Liver (tissue), 3 donors: ENCODE results near the gene SSPN.

Source experiments
- ATF3 ChIP-seq: IDR thresholded peaks from 2 replicates; pipeline ENCODE4 v1.6.1; 2016; ENCODE audit warnings: antibody characterized with exemption
- CTCF ChIP-seq: fragments of 150-350 bp; IDR thresholded peaks from 2 replicates; pipeline ENCODE4 v1.5.1; 2017; ENCODE audit warnings: improper control_type of control experiment, low read depth, low read length; ENCODE audit not compliant: missing input control
- MAX ChIP-seq: IDR thresholded peaks from 2 replicates; pipeline ENCODE4 v1.6.1; 2016; ENCODE audit warnings: antibody characterized with exemption
- RAD21 ChIP-seq, 2 donors: IDR thresholded peaks; 2 replicates each; pipeline ENCODE4 v1.6.1; 2016; ENCODE audit warnings: antibody characterized with exemption in 2 of 2, mild to moderate bottlenecking in 2 of 2
- REST ChIP-seq: IDR thresholded peaks from 2 replicates; pipeline ENCODE4 v1.6.1; 2016; ENCODE audit warnings: antibody characterized with exemption, mild to moderate bottlenecking
- RXRA ChIP-seq, 2 donors: IDR thresholded peaks; 2 replicates each; pipeline ENCODE4 v1.6.1; 2017 to 2018; ENCODE audit warnings: antibody characterized with exemption in 2 of 2, mild to moderate bottlenecking in 1 of 2
- TAF1 ChIP-seq: conservative IDR thresholded peaks from 2 replicates; pipeline ENCODE4 v1.6.1; 2016; ENCODE audit warnings: antibody characterized with exemption, mild to moderate bottlenecking
- YY1 ChIP-seq: IDR thresholded peaks from 2 replicates; pipeline ENCODE4 v1.6.1; 2016; ENCODE audit warnings: antibody characterized with exemption, mild to moderate bottlenecking
- donor health status: healthy.
- donor health status: healthy.

GRCh38 chr12:26241080-26241479 lies 45.7 kb downstream of the SSPN start:
- TF ChIP-seq RXRA (IDR thresholded peaks at IDR 0.05) (no peak), ATF3 (no peak), CTCF (no peak), TAF1 (no peak), RAD21 (IDR thresholded peaks at IDR 0.05) (no peak), YY1 (no peak), MAX (no peak), REST (no peak)
